Hepatocyte (in vitro differentiated cells): ENCODE results near the gene OPCML. TPM values are rescaled to one million over a fixed set of nuclear protein-coding genes. Genes with fewer than 3 reads are reported as not detected.

Experiments
- DNase-seq: peaks from one replicate; pipeline ENCODE4 v3.0.0-alpha.2; 2016; ENCODE audit warnings: low spot score
- H2AFZ ChIP-seq: fragments of 200-600 bp; sonication (generic); 2 replicates; pipeline ENCODE4 v1.6.0; 2016; ENCODE audit warnings: antibody characterized with exemption, mild to moderate bottlenecking
- H3K27ac ChIP-seq: fragments of 200-600 bp; sonication (generic); 2 replicates; pipeline ENCODE4 v1.5.1; 2016; ENCODE audit warnings: mild to moderate bottlenecking
- H3K27me3 ChIP-seq: fragments of 200-600 bp; sonication (generic); 2 replicates; pipeline ENCODE4 v1.6.1; 2016
- H3K36me3 ChIP-seq: fragments of 200-600 bp; sonication (generic); replicated peaks from 2 replicates; pipeline ENCODE4 v1.5.1; 2016; ENCODE audit warnings: low read depth; ENCODE audit not compliant: insufficient read depth
- H3K4me1 ChIP-seq: fragments of 200-600 bp; sonication (generic); 2 replicates; pipeline ENCODE4 v1.5.1; 2016; ENCODE audit warnings: mild to moderate bottlenecking, moderate library complexity; ENCODE audit not compliant: insufficient read depth
- H3K4me2 ChIP-seq: fragments of 200-600 bp; sonication (generic); 2 replicates; pipeline ENCODE4 v1.6.0; 2016
- H3K4me3 ChIP-seq: fragments of 200-600 bp; sonication (generic); 2 replicates; pipeline ENCODE4 v1.5.1; 2016; ENCODE audit warnings: mild to moderate bottlenecking
- H3K79me2 ChIP-seq: fragments of 200-600 bp; sonication (generic); 2 replicates; pipeline ENCODE4 v1.6.0; 2017; ENCODE audit warnings: mild to moderate bottlenecking
- H3K9me2 ChIP-seq: fragments of 200-600 bp; sonication (generic); replicated peaks from 2 replicates; pipeline ENCODE4 v1.6.0; 2017; ENCODE audit warnings: mild to moderate bottlenecking; ENCODE audit not compliant: insufficient read depth
- H3K9me3 ChIP-seq: fragments of 200-600 bp; sonication (generic); 2 replicates; pipeline ENCODE4 v1.5.1; 2016; ENCODE audit warnings: low read depth, mild to moderate bottlenecking
- H4K20me1 ChIP-seq: fragments of 200-600 bp; sonication (generic); 2 replicates; pipeline ENCODE4 v1.6.0; 2016; ENCODE audit warnings: mild to moderate bottlenecking; ENCODE audit not compliant: insufficient read depth, poor library complexity, severe bottlenecking
- CTCF ChIP-seq: fragments of 200-600 bp; sonication (generic); IDR thresholded peaks from 2 replicates; pipeline ENCODE4 v1.5.1; 2016; ENCODE audit warnings: antibody characterized with exemption, mild to moderate bottlenecking; ENCODE audit not compliant: poor library complexity
- EZH2 ChIP-seq: fragments of 200-600 bp; sonication (generic); IDR thresholded peaks from 2 replicates; pipeline ENCODE4 v1.6.1; 2016; ENCODE audit warnings: antibody characterized with exemption, mild to moderate bottlenecking, borderline replicate concordance
- EZH2phosphoT487 ChIP-seq: fragments of 200-600 bp; sonication (generic); IDR thresholded peaks from one replicate; pipeline ENCODE4 v1.6.1; 2018; ENCODE audit warnings: antibody characterized with exemption, mild to moderate bottlenecking, low read depth, moderate library complexity; ENCODE audit not compliant: unreplicated experiment, severe bottlenecking
- WGBS: methylation state at CpG from one replicate; pipeline ENCODE4 v1.1.6; 2016; ENCODE audit warnings: low lambda C conversion rate; ENCODE audit errors: missing lambda C conversion rate; 5-methylcytosine and 5-hydroxymethylcytosine counted together
- polyA plus RNA-seq: library from polyadenylated mRNA; unstranded; fragments of >200 nt; fragmentation: Nextera tagmentation; extraction: Ambion mirVana; gene quantifications from 2 replicates; pipeline ENCODE4 v1.2.1, GENCODE V29; 2016
- total RNA-seq: library from RNA; depleted of rRNA; stranded (reverse); fragments of >200 nt; gene quantifications from 2 replicates; pipeline ENCODE4 v1.2.3, GENCODE V29; 2014

OPCML gene
- total and polyA plus RNA-seq, 2 experiments from 2014 or later = 0.37 to 0.98 TPM

GRCh38 chr11:132539590-132540368 lies 992.5 kb downstream of the OPCML start:
- Histone ChIP-seq H2AFZ (no peak overlapping the region), H3K36me3 (no peaks in the 10 kb centered on the region), H4K20me1 (no peaks in the 10 kb centered on the region), H3K4me2 (no peak overlapping the region), H3K27ac (no peak overlapping the region), H3K4me3 (no peak overlapping the region), H3K79me2 (no peaks in the 10 kb centered on the region), H3K27me3 (no peaks in the 10 kb centered on the region), H3K9me2 (no peaks in the 10 kb centered on the region), H3K9me3 (no peaks in the 10 kb centered on the region), H3K4me1 (no peaks in the 10 kb centered on the region)
- TF ChIP-seq EZH2 = no peak
- no peak for TF ChIP-seq EZH2phosphoT487
- TF ChIP-seq CTCF = no peak
- WGBS = 85% methylated on average over 7 of the region's 7 CpGs
- no peak for DNase-seq

DNA sequence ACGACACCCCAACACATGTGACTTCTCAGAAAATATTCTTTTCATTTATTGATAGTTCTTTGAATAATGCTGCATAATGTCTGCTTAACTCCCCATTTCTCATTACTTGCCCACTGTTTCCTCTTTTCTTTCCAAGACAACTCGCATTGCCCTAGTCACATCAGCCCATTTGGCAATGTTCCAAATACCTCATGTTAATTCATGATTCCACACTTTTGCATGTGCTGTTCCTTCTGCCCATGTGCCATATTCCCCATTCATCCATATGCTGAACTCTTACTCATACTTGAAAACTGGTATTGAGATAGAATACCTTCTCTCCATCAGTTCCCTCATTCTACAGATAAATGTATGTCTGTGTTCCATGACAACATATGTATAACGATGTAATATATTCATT lies 993.7 kb downstream of the OPCML start:
- Histone ChIP-seq H3K79me2 (no peaks in the 10 kb centered on the region), H2AFZ (no peak overlapping the region), H3K36me3 (no peaks in the 10 kb centered on the region), H3K9me3 (no peaks in the 10 kb centered on the region), H4K20me1 (no peaks in the 10 kb centered on the region), H3K27ac (no peak overlapping the region), H3K4me2 (no peak overlapping the region), H3K9me2 (no peaks in the 10 kb centered on the region), H3K27me3 (no peaks in the 10 kb centered on the region), H3K4me3 (no peak overlapping the region), H3K4me1 (no peaks in the 10 kb centered on the region)
- TF ChIP-seq CTCF = no peak
- no peak for DNase-seq
- WGBS = 89% methylated on average over 3 of the region's 3 CpGs

DNA sequence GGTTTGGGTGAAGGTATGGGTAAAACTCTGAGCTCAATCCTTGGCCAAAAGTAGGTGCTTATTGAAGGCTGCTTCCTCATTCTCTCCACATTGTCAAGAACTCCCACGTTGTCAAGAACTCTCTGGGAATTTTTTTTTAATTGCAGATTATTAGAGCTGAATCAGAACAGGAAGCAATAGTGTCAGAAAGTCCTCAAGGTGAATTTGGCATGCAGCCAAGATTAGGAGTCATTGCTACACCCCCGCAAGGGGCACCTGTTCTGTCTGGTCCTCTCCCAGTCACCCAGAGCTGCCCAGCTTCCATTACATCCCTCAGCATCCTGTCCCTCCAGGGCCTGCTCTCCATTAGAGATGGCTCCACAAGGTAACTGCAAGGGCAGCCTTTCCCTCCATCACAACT lies 996.5 kb downstream of the OPCML start:
- DNase-seq = no peak
- TF ChIP-seq CTCF (no peak), EZH2 (no peak), EZH2phosphoT487 (no peak)
- Histone ChIP-seq H3K27me3 (no peaks in the 10 kb centered on the region), H3K4me1 (no peaks in the 10 kb centered on the region), H2AFZ (no peak overlapping the region), H3K27ac (no peak overlapping the region), H4K20me1 (no peaks in the 10 kb centered on the region), H3K36me3 (no peaks in the 10 kb centered on the region), H3K79me2 (no peaks in the 10 kb centered on the region), H3K9me2 (no peaks in the 10 kb centered on the region), H3K4me2 (no peak overlapping the region), H3K9me3 (no peaks in the 10 kb centered on the region), H3K4me3 (no peak overlapping the region)
- 46% methylated on average over 2 of the region's 2 CpGs for WGBS

GRCh38 chr11:132531921-132532320 lies 1000.4 kb downstream of the OPCML start:
- Histone ChIP-seq H3K4me2 (no peak overlapping the region), H4K20me1 (no peaks in the 10 kb centered on the region), H3K36me3 (no peaks in the 10 kb centered on the region), H3K9me3 (no peaks in the 10 kb centered on the region), H3K27me3 (no peaks in the 10 kb centered on the region), H3K4me1 (no peaks in the 10 kb centered on the region), H3K27ac (no peak overlapping the region), H3K79me2 (no peaks in the 10 kb centered on the region), H2AFZ (no peak overlapping the region), H3K9me2 (no peaks in the 10 kb centered on the region), H3K4me3 (no peak overlapping the region)
- no peak for TF ChIP-seq EZH2
- no peak for TF ChIP-seq EZH2phosphoT487
- no peak for TF ChIP-seq CTCF
- WGBS = 81% methylated on average over 6 of the region's 6 CpGs
- DNase-seq = no peak
